ENCODE measurements around the gene TMPRSS4. TPM values are rescaled to one million over a fixed set of nuclear protein-coding genes. Genes with fewer than 3 reads are reported as not detected.

The TMPRSS4 gene
- total and polyA plus RNA-seq, 2 of the 4 experiments (the other 2 are of a cell fraction): not detected

DNA sequence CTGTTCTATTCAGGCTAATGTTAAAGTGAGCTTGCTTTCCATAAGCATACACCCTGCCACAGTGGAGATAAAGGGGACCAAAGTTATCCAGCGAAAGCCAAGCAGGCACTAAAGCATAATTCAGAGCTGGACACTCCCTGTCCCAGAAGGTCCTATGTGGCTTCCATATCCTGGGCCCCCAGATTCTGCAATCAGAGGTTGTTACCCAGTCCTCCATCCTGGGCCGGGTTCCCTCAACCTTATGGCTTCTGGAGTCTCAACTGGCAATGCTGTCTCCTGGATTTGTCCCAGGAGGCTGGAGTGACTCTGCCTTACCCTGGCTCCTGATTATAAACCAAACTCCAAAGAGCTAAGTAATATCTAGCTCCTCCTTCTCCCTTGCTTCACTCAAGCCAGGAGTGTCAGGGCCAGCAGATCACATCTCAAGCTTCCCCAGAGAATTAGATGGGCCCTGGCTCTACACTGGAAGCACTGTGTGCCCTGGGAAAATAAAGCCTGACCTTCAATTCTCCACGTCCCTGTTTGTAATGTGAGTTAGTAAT, 23.9 kb downstream of the TMPRSS4 start:
- H4K20me1 ChIP-seq (ENCODE audit: insufficient read depth, low read length): no peaks in the 10 kb centered on the region
- in situ Hi-C loops (cut with MboI; ENCODE audit: low sequenced_read_pairs): no loop called here
- H3K4me2 ChIP-seq (ENCODE audit: low read depth, low read length): no peak overlapping the region
- H3K27ac ChIP-seq (ENCODE audit: insufficient read depth, low read length): no peak overlapping the region
- no peaks in the 10 kb centered on the region for H3K9me3 ChIP-seq (ENCODE audit: control insufficient read depth, insufficient read depth, low read length)
- no peaks in the 10 kb centered on the region for H3K9me1 ChIP-seq (ENCODE audit: insufficient read depth, low read length)
- no peaks in the 10 kb centered on the region for H3K36me3 ChIP-seq (ENCODE audit: control insufficient read depth, insufficient read depth, low read length)
- H4K8ac ChIP-seq (ENCODE audit: low read depth in 2 of 2, low read length in 2 of 2): no peak overlapping the region
- H2BK15ac ChIP-seq (ENCODE audit: low read depth, low read length): no peak overlapping the region
- intact Hi-C loops (cut with micrococcal nuclease): no loop called here
- CTCF ChIA-PET: no interaction called here
- ATAC-seq (ENCODE audit: low read depth) (no peak), DNase-seq (no peak)
- dilution Hi-C loops (cut with HindIII; ENCODE audit: low sequenced_read_pairs, unreplicated experiment): no loop called here
- POLR2A ChIA-PET (ENCODE audit: unreplicated experiment): no interaction called here
- H2BK120ac ChIP-seq (ENCODE audit: low read depth, low read length): no peak overlapping the region
- H2BK20ac ChIP-seq (ENCODE audit: low read depth, low read length): no peak overlapping the region
- no peaks in the 10 kb centered on the region for H3K4me1 ChIP-seq (ENCODE audit: control insufficient read depth, insufficient read depth, low read length)
- H4K5ac ChIP-seq (ENCODE audit: low read depth, low read length): no peak overlapping the region
- H2BK5ac ChIP-seq (ENCODE audit: low read depth, low read length, poor library complexity, severe bottlenecking): no peak overlapping the region
- WGBS, 2 experiments (ENCODE audit: extremely low coverage in 2 of 2, insufficient read length in 1 of 2): 0% methylated on average over 1 of the region's 3 CpGs; no CpG with 5 or more reads in 1 of the 2 experiments
- H3K56ac ChIP-seq (ENCODE audit: extremely low read depth, insufficient read depth, low read length): no peak overlapping the region
- no peaks in the 10 kb centered on the region for H3K79me1 ChIP-seq (ENCODE audit: low read depth in 1 of 2, low read length in 2 of 2)
- no peak overlapping the region for H3K18ac ChIP-seq (ENCODE audit: low read depth, low read length)
- no peak overlapping the region for H3K9ac ChIP-seq (ENCODE audit: low read depth, low read length)
- H2AK9ac ChIP-seq (replicated peaks; ENCODE audit: low read depth, low read length, poor library complexity): no peak overlapping the region
- no peak overlapping the region for H3K4ac ChIP-seq (ENCODE audit: low read depth, low read length)
- H3K4me3 ChIP-seq (ENCODE audit: insufficient read depth, low read depth, low read length): no peak overlapping the region
- no peak overlapping the region for H4K91ac ChIP-seq (ENCODE audit: insufficient read depth, low read depth, low read length)
- TF ChIP-seq MAZ (IDR thresholded peaks at IDR 0.05; ENCODE audit: borderline replicate concordance, low read depth, low read length): no peak
- no peak for TF ChIP-seq MXI1 (IDR thresholded peaks at IDR 0.05; ENCODE audit: borderline replicate concordance, low read depth, low read length)
- TF ChIP-seq USF2 (IDR thresholded peaks at IDR 0.05; ENCODE audit: low read depth, low read length): no peak
- TF ChIP-seq FOS (IDR thresholded peaks at IDR 0.05; ENCODE audit: low read depth, low read length): no peak
- no peak for TF ChIP-seq CEBPB (IDR thresholded peaks at IDR 0.05; ENCODE audit: low read depth, low read length)
- TF ChIP-seq RAD21 (IDR thresholded peaks at IDR 0.05; ENCODE audit: low read length): no peak
- TF ChIP-seq NFE2L2 (IDR thresholded peaks at IDR 0.05; ENCODE audit: low read depth, low read length): no peak
- TF ChIP-seq ELK1 (IDR thresholded peaks at IDR 0.05; ENCODE audit: borderline replicate concordance, low read depth, low read length): no peak
- no peak for TF ChIP-seq BHLHE40 (IDR thresholded peaks at IDR 0.05; ENCODE audit: low read depth, low read length)
- no peak for TF ChIP-seq CHD1 (IDR thresholded peaks at IDR 0.05; ENCODE audit: low read depth, low read length)
- no peak overlapping the region for H3K14ac ChIP-seq (replicated peaks; ENCODE audit: low read depth, low read length)
- H2AK5ac ChIP-seq (ENCODE audit: low read depth, low read length): no peak overlapping the region
- H3K27me3 ChIP-seq (ENCODE audit: control insufficient read depth, insufficient read depth, low read length): peaks cover 7% of the 10 kb centered on the region; the same call in 1 of the 2 replicates
- H2AFZ ChIP-seq (replicated peaks; ENCODE audit: low read length, poor library complexity): no peak overlapping the region
- H3K23ac ChIP-seq (ENCODE audit: low read depth, low read length): no peak overlapping the region
- no TSS peak for BruUV-seq (replicated peaks)

All from IMR-90 (cell line).